ENCODE data around the gene RYK. TPM values are rescaled to one million over a fixed set of nuclear protein-coding genes. Genes with fewer than 3 reads are reported as not detected.

RYK gene
- polyA plus RNA-seq, 4 donors, result 92.0 to 106 (median 98.8) TPM

- no peak for DNase-seq (ENCODE audit: low read depth in 4 of 4, low spot score in 3 of 4)
These were observed 88.6 kb downstream of the RYK start for GRCh38 chr3:134161898-134162615.

GRCh38 chr3:134155446-134155845 is 95.2 kb downstream of the RYK start:
- DNase-seq (ENCODE audit: low read depth in 4 of 4, low spot score in 3 of 4), result peak in 1 of 4 donors; percentile 14

GRCh38 chr3:134153761-134154160 is 96.9 kb downstream of the RYK start:
- no peak for DNase-seq (ENCODE audit: low read depth in 4 of 4, low spot score in 3 of 4)

- DNase-seq (ENCODE audit: low read depth in 4 of 4, low spot score in 3 of 4), result no peak
These were observed 100.2 kb downstream of the RYK start for GRCh38 chr3:134150476-134150875.

- DNase-seq (ENCODE audit: low read depth in 4 of 4, low spot score in 3 of 4), result no peak
These were observed 101.4 kb downstream of the RYK start for GRCh38 chr3:134149286-134149685.

GRCh38 chr3:134148534-134148933 is 102.1 kb downstream of the RYK start:
- no peak for DNase-seq (ENCODE audit: low read depth in 4 of 4, low spot score in 3 of 4)

- DNase-seq (ENCODE audit: low read depth in 4 of 4, low spot score in 3 of 4), result no peak
These were observed 103.2 kb downstream of the RYK start for GRCh38 chr3:134147411-134147810.

- no peak for DNase-seq (ENCODE audit: low read depth in 4 of 4, low spot score in 3 of 4)
These were observed 104.0 kb downstream of the RYK start for GRCh38 chr3:134146666-134147065.

GRCh38 chr3:134145183-134145582 is 105.5 kb downstream of the RYK start:
- DNase-seq (ENCODE audit: low read depth in 4 of 4, low spot score in 3 of 4), result no peak

GRCh38 chr3:134144694-134145093 is 106.0 kb downstream of the RYK start:
- DNase-seq (ENCODE audit: low read depth in 4 of 4, low spot score in 3 of 4), result no peak

- DNase-seq (ENCODE audit: low read depth in 4 of 4, low spot score in 3 of 4), result no peak
These were observed 106.7 kb downstream of the RYK start for GRCh38 chr3:134143828-134144401.

GRCh38 chr3:134136604-134137003 is 114.1 kb downstream of the RYK start:
- no peak for DNase-seq (ENCODE audit: low read depth in 4 of 4, low spot score in 3 of 4)

GRCh38 chr3:134134698-134135415 is 115.8 kb downstream of the RYK start:
- DNase-seq (ENCODE audit: low read depth in 4 of 4, low spot score in 3 of 4), result no peak

- DNase-seq (ENCODE audit: low read depth in 4 of 4, low spot score in 3 of 4), result no peak
These were observed 116.4 kb downstream of the RYK start for GRCh38 chr3:134134240-134134639.

- DNase-seq (ENCODE audit: low read depth in 4 of 4, low spot score in 3 of 4), result no peak
These were observed 117.7 kb downstream of the RYK start for GRCh38 chr3:134132961-134133360.

- no peak for DNase-seq (ENCODE audit: low read depth in 4 of 4, low spot score in 3 of 4)
These were observed 124.5 kb downstream of the RYK start for GRCh38 chr3:134126153-134126552.

- no peak for DNase-seq (ENCODE audit: low read depth in 4 of 4, low spot score in 3 of 4)
These were observed 135.9 kb downstream of the RYK start for GRCh38 chr3:134114726-134115125.

GRCh38 chr3:134111616-134112015 is 139.0 kb downstream of the RYK start:
- no peak for DNase-seq (ENCODE audit: low read depth in 4 of 4, low spot score in 3 of 4)

- no peak for DNase-seq (ENCODE audit: low read depth in 4 of 4, low spot score in 3 of 4)
These were observed 139.7 kb downstream of the RYK start for GRCh38 chr3:134110963-134111362.

Data from left renal pelvis (tissue), 4 donors.